ENCODE data around the gene TRMT2B. TPM values are rescaled to one million over a fixed set of nuclear protein-coding genes. Genes with fewer than 3 reads are reported as not detected.
A peak's percentile ranks its signal among the peaks of the same experiment; 100 is the strongest.

Gene TRMT2B
- total and polyA plus RNA-seq, 2 of the 13 experiments (the other 11 are each of a cell fraction or from before 2014, with no cell fraction given), result 7.0 to 11.2 TPM

GRCh38 chrX:101097546-101098453 is 45.9 kb upstream of the TRMT2B start, which contains the start of gene CENPI (continued):
- TF ChIP-seq BRF2 (CRISPR knock-in tag; IDR thresholded peaks at IDR 0.05) (peak; percentile 51; the same call in 1 of the 2 replicates), ZBTB37 (CRISPR knock-in tag; IDR thresholded peaks at IDR 0.05) (no peak), HCFC1 (IDR thresholded peaks at IDR 0.05; ENCODE audit: low read depth, low read length) (no peak), SAP130 (CRISPR knock-in tag; IDR thresholded peaks at IDR 0.05; ENCODE audit: low read depth) (peak; percentile 83), NFIB (CRISPR knock-in tag; IDR thresholded peaks at IDR 0.05; ENCODE audit: borderline replicate concordance) (no peak), SOX6 (IDR thresholded peaks at IDR 0.05) (no peak), SOX6 (CRISPR knock-in tag; IDR thresholded peaks at IDR 0.05) (no peak), HIC2 (CRISPR knock-in tag; IDR thresholded peaks at IDR 0.05; ENCODE audit: low read depth) (no peak), ZMYM3 (CRISPR knock-in tag; IDR thresholded peaks at IDR 0.05) (no peak), KDM4B (CRISPR knock-in tag; IDR thresholded peaks at IDR 0.05) (no peak), ZBTB7B (CRISPR knock-in tag; IDR thresholded peaks at IDR 0.05) (no peak), ZNF513 (CRISPR knock-in tag; conservative IDR thresholded peaks at IDR 0.05) (no peak), AKAP8 (CRISPR knock-in tag; IDR thresholded peaks at IDR 0.05) (no peak), DRAP1 (CRISPR knock-in tag; IDR thresholded peaks at IDR 0.05) (peak; percentile 90), ZNF350 (CRISPR knock-in tag; IDR thresholded peaks at IDR 0.05; ENCODE audit: borderline replicate concordance, low read depth) (peak; percentile 38; the same call in 1 of the 2 replicates), NR2C2 (CRISPR knock-in tag; IDR thresholded peaks at IDR 0.05; ENCODE audit: borderline replicate concordance) (no peak), KMT2B (CRISPR knock-in tag; IDR thresholded peaks at IDR 0.05) (0 out of 2 replicates have a peak, but pooled peaks have one; percentile 22), ATM (IDR thresholded peaks at IDR 0.05; ENCODE audit: borderline replicate concordance) (no peak), SOX13 (IDR thresholded peaks at IDR 0.05) (no peak), SOX13 (CRISPR knock-in tag; conservative IDR thresholded peaks at IDR 0.05 in 1 of 2, IDR thresholded peaks at IDR 0.05 in 1 of 2) (no peak), E2F1 (CRISPR knock-in tag; IDR thresholded peaks at IDR 0.05) (peak; percentile 90), PTBP1 (IDR thresholded peaks at IDR 0.05; ENCODE audit: low read depth, low read length, poor library complexity, severe bottlenecking) (no peak)
